HG02852 (cell line): ENCODE results near the gene ZNF467.

Experiments used
- ATAC-seq: cut with Tn5 transposase; IDR thresholded peaks from one replicate; pipeline ENCODE4 v1.9.1; 2021; ENCODE audit warnings: mild to moderate bottlenecking, moderate library complexity; ENCODE audit not compliant: unreplicated experiment

ZNF467 gene, protein sequence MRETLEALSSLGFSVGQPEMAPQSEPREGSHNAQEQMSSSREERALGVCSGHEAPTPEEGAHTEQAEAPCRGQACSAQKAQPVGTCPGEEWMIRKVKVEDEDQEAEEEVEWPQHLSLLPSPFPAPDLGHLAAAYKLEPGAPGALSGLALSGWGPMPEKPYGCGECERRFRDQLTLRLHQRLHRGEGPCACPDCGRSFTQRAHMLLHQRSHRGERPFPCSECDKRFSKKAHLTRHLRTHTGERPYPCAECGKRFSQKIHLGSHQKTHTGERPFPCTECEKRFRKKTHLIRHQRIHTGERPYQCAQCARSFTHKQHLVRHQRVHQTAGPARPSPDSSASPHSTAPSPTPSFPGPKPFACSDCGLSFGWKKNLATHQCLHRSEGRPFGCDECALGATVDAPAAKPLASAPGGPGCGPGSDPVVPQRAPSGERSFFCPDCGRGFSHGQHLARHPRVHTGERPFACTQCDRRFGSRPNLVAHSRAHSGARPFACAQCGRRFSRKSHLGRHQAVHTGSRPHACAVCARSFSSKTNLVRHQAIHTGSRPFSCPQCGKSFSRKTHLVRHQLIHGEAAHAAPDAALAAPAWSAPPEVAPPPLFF

DNA sequence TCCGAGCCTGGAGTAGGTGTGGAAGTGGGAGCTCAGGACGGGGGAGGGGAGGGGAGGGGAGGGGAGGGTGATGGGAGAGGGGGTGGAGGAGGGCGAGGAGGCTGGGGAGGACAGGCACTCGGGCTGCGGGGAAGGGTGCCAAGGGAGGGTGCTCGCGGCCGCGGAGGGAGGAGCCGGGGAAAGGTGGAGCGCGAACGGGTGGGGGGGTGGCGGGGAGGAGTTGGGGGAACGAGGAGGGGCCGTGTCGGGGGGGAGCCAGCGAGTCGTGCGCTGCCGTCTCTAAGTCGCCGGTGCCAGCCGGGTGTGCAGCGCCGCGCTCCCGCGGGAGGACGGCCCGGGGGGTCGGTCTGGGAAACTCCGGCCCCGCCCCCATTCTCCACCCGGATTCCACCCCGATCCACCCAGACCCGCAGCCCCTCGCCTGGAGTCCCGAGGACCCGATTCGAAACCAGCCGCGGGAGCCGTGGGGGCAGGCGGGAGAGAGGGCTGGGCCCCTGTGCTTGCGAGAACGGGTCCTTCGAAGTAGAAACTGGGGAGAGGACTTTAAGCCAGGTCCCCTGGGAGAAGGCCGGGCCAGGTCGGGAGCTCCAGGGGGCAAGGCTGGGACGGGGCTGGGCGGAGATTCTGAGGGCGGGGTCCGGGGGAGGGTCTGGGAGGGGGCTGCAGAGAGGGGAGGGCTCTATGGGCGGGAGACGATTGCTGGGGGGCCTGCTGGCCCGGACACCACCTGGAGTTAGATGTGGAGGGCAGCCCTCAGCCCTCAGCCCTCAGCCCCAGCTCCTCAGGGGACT is at the start of gene ZNF467:
Gene ZNF467, minus strand, starts transcription at position 143 of the 791 bp plus-strand sequence. CDS start 2,556 bp downstream, outside the sequence.
- no peak for ATAC-seq

DNA sequence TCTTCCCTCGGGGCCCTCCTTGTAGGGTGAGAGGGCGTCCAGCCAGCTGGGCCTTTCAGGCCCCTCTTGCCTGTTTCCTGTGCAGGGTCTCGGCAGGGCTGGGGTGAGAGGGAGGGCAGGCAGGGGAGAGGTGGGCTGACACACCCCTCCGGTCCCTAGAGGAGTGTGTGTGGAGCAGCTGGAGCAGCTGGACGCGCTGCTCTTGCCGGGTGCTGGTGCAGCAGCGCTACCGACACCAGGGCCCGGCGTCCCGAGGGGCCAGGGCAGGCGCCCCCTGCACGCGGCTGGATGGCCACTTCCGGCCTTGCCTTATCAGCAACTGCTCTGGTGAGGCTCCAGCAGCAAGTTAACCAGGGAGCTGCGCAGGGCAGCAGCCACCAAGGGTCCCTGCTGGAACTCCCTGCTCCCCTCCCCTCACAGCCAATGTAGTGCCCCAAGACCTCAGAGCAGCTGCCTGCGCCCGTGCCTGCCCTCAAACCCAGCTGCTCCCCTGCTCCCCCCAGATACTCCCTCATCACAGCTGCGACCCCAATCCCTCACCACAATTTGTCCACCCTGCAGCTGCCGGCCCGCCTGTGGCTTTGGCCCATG is 49.1 kb upstream of the ZNF467 start:
- no peak for ATAC-seq

DNA sequence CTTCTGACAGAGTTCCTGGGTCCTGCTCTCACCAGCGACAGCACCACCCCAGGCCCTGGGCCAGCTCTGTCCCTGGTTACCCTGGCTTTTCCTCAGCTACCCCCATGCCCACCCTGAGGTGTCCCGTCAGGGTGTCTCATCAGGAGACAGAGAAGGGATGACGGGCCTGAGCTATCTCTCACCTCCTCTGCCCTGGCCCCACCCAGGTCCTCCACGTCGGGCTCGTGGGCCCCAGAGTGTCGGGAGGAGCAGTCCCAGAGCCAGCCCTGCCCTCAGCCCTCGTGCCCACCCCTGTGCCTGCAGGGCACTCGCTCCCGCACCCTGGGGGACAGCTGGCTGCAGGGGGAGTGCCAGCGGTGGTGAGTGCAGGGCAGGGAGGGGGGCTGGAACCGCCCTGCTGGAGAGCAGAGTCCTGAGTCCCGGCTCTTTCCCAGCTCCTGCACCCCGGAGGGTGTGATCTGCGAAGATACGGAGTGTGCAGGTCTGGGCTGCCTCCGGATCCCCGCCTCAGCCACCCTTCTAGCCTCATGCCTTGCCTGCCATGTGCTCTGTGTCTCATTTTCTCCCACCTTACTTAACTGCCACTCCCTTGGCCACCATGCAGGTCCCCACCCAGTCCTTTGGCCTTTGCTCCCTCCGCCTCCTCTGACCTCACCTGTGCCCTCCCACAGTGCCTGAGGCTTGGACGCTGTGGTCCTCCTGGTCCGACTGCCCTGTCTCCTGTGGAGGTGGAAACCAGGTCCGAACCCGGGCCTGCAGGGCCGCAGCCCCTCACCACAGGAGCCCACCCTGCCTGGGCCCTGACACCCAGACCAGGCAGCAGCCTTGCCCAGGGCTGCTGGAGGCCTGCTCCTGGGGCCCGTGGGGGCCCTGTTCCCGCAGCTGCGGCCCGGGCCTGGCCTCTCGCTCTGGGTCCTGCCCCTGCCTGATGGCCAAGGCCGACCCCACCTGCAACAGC is 48.1 kb upstream of the ZNF467 start:
- no peak for ATAC-seq

DNA sequence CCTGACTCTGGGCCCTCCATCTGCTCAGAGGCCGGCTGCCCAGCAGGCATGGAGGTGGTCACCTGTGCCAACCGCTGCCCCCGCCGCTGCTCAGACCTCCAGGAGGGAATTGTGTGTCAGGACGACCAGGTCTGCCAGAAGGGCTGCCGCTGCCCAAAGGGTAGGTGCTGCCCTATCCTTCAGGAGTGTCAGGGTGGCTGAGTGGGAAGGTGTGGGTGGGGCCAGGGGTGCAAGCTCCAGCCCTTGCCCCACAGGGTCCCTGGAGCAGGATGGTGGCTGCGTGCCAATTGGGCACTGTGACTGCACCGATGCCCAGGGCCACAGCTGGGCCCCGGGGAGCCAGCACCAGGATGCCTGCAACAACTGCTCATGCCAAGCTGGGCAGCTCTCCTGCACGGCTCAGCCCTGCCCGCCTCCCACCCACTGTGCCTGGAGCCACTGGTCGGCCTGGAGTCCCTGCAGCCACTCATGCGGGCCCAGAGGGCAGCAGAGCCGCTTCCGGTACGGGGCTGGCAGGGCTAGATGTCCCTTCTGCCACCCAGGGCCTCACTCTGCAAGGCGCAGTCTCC is 47.3 kb upstream of the ZNF467 start:
- no peak for ATAC-seq

DNA sequence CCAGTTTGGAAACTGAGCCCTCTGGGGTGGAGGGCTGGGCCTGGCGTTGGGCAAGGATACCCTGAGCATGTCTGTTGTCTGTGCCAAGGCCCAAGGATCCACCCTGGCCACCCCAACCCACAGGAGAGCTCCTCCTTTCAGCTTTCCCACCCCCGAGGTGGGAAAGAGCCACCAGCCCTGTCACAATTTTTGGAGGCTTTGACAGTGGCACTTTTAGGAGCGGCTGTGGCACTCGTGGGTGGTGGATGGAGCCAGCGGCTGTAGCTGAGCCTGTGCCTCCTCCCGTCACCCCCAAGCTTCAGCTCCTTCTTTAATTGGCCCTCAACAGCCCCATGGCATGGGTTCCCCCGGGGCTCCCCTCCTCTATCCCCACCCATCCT is 46.6 kb upstream of the ZNF467 start:
- no peak for ATAC-seq

DNA sequence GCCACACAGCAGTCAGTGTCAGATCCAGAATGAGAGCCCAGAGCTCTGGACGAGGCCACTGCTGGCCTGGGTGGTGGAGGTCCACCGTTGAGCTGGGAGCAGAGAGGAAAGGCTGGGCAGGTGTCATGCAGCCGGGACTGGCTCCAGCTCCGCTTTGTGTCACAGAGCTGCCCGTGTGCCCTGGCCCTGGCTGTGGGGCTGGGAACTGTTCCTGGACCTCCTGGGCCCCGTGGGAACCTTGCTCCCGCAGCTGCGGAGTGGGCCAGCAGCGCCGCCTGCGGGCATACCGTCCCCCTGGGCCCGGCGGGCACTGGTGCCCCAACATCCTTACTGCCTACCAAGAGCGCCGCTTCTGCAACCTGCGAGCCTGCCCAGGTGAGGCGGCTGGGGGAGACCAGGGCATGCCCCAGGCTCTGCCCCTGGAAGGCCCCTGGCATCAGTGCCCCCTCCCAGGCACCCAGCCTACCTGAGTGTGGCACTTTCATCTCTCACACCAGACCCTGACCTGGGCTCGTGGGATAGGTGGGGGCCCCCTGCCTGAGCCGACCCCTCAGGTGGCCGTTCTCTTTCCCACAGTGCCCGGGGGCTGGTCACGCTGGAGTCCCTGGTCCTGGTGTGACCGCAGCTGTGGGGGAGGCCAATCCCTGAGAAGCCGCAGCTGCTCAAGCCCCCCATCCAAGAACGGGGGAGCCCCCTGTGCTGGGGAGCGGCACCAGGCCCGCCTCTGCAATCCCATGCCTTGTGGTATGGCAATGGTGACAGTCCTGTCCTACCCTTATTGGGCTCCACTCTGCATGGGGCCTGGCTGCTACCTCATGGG is 46.0 kb upstream of the ZNF467 start:
- ATAC-seq = no peak

DNA sequence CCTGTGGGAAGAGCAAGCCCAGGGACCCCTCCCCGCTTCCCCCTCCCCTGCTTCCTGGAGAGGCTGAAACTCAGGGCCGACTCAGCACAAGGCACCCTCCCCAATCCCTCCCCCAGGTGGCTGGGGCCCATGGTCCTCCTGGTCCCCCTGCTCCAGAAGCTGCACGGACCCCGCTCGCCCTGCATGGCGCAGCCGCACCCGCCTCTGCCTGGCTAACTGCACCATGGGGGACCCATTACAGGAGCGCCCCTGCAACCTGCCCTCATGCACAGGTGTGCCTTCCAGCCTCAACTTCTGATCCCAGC is 45.1 kb upstream of the ZNF467 start:
- no peak for ATAC-seq

DNA sequence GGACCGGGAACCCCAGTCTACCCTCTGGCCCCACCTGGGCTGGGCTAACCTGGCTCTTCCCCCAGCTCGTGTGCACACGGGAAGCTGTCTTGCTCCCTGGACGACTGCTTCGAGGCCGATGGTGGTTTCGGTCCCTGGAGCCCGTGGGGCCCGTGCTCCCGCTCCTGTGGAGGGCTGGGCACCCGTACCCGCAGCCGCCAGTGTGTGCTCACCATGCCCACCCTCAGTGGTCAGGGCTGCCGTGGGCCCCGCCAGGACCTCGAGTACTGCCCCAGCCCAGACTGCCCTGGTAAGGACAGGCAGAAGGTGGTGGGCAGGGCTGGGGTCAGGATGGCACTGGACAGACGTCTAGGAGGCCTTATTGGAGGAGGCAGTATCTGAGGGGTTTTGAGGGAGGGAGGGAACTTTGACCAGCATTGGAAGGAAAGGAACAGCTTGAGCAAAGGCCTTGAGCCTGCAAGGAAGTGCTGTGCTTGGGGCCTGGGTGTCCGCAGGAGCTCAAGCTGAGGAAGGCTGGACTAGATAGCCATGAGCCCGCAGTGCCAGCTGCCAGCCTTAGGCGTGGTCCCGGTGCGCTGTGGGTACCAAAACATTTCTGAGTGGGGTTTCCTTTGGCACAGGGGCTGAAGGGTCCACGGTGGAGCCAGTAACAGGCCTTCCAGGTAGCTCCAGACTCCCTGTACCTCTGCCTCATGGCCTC is 44.6 kb upstream of the ZNF467 start:
- ATAC-seq = no peak

DNA sequence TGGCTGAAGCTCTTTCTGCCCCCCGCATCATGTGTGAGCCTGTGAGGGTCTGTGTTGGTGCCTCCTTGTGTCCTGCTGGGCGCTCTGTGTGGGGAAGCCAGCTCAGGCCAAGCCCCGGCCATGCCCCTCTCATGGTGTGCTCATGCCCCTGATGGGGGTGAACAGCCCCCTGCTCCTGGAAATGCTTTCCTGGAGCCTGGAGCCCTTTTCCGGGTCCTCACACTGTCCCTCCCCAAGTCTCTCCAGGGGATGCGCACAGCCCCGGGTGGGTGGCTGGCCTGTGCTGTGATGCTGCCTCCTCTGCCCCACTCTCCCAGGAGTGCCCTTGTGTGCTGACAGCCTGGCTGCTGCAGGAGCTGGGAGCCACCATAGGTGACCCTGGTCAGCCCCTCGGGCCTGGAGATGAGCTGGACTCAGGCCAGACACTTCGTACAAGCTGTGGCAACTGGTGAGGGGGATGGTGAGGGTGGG is 43.9 kb upstream of the ZNF467 start:
- ATAC-seq = no peak

DNA sequence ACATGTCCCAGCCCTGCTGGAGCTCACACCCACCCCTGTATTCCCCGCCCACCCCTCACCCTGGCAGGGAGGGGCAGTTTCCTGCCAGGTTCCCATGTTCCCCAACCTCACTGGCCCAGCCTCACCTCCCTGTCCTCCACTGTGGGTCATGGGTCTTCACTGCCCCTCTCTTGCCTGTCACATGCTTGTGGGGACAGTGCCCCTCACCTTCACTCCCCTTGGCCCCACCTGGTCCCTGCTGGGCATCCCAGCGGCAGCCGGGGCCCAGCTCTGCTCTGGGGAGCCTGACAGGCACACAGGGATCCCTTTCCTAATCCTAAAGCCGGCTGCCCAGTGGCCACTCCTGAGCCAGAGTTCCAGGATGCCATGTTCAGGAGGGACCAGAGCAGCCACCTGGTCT is 43.4 kb upstream of the ZNF467 start:
- ATAC-seq = no peak

DNA sequence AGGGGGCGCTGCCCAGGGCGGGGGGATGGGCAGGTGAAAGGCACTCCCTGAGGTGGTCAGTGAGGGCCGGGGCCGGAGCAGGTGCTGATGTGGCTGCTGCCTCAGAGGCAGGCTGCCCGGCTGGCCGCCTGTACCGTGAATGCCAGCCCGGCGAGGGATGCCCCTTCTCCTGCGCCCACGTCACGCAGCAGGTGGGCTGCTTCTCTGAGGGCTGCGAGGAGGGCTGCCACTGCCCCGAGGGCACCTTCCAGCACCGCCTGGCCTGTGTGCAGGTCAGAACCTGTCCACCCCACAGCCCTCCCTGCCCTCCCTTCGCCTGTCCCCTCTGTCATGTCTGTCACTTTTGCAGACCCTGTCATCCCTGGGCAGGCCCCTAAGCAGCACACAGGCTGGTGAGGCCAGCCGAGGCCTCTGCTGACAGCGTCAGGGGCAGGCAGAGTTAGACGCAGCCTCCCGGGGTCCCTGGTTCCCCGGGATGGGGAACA is 42.9 kb upstream of the ZNF467 start:
- ATAC-seq = no peak

DNA sequence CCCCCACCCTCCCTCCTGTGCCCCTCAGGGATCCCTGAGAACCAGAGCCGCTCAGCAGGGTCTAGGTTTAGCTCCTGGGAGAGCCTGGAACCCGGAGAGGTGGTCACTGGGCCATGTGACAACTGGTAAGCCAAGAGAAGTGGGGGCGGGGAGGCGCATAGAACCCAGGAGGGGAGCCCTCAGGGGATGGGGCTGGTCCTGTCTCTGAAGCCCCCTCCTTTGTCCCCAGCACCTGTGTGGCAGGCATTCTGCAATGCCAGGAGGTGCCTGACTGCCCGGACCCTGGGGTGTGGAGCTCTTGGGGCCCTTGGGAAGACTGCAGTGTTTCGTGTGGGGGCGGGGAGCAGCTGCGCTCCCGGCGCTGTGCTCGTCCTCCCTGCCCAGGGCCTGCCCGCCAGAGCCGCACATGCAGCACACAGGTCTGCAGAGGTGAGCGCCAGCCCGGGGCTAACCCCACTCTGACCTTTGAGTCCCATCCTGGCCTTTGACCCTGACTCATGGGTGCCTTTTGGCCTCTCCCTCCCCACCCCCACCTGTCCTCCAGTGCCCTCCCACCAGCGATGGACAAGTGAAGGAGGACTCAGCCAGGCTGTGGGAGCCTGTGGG is 42.4 kb upstream of the ZNF467 start:
- ATAC-seq = no peak

DNA sequence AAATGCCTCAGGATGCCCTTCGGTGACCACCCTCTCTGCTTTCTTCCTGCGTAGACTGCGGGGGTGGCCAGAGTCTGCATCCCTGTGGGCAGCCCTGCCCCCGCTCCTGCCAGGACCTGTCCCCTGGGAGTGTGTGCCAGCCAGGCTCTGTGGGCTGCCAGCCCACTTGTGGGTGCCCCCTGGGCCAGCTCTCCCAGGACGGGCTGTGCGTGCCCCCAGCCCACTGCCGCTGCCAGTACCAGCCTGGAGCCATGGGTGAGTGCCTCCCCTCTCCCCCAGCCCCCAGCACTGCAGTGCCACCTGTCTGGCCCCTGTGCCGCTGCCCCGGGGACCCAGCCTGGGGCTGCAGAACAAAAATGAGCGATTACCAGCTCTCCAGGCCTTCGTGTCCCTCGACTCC is 41.7 kb upstream of the ZNF467 start:
- no peak for ATAC-seq

DNA sequence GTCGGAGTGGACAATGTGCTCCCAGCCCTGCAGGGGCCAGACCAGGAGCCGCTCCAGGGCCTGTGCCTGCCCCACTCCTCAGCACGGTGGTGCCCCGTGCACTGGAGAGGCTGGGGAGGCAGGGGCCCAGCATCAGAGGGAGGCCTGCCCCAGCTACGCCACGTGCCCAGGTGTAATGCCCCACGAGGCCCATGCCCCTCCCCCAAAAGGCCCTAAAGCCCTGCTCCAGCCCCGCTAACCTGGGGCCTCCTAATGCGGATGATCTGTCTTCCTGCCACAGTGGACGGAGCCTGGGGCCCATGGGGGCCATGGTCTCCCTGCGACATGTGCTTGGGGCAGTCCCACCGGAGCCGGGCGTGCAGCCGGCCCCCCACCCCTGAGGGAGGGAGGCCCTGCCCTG is 41.1 kb upstream of the ZNF467 start:
- ATAC-seq = no peak

DNA sequence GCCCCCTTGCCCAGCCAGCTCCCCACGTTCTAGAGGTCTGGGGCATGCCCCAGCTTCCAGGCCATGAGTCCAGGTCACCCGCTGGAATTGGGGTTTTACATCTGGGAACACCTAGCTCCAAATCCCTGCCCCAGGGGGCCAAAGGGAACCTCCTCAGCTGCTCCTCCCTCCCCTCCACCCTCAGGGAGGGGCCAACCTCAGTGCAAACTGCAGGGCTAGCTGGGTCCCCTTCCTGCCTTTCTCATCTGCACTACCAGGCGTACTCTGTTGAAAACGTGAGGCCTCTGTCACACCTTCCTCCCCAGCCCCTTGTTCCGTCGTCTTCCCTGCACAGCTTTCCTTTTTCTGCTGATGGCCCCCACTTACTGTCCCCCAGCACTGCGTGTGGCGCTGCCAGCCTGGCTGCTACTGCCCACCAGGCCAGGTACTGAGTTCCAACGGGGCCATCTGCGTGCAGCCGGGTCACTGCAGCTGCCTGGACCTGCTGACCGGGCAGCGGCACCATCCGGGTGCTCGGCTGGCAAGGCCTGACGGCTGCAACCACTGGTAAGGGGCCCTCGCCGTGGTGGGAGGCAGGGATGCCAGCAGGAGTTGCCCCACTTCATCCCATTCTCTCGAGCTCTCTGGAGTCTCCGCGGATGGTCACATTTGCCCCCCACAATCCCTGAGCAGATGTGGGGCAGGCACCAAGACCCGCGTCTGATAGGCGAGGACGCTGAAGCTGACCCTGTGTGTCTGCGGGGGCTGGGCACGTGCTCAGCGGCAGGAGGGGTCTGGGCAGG is 40.1 kb upstream of the ZNF467 start:
- ATAC-seq = no peak

DNA sequence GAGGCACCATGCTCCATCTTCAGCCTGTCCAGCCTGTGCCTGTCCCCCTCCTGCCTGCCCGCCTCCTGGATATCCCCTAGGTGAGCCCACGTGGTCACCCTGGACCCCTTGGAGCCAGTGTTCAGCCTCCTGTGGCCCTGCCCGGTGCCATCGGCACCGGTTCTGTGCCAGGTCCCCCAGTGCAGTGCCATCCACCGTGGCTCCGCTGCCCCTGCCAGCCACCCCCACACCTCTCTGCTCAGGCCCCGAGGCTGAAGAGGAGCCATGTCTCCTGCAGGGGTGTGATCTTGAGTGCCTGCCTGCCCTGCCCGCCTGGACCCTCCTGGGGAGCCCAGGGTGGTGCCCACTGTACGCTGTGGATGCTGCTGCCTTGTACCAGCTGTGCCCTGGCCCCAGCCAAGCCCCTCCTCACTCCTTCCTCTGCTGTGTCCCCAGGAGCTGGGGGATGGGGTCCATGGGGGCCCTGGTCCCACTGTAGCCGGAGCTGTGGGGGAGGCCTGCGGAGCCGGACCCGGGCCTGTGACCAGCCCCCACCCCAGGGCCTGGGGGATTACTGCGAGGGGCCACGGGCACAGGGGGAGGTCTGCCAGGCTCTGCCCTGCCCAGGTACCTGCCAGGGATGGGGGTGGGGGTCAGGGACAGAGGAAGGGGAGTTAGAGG is 38.6 kb upstream of the ZNF467 start:
- no peak for ATAC-seq

DNA sequence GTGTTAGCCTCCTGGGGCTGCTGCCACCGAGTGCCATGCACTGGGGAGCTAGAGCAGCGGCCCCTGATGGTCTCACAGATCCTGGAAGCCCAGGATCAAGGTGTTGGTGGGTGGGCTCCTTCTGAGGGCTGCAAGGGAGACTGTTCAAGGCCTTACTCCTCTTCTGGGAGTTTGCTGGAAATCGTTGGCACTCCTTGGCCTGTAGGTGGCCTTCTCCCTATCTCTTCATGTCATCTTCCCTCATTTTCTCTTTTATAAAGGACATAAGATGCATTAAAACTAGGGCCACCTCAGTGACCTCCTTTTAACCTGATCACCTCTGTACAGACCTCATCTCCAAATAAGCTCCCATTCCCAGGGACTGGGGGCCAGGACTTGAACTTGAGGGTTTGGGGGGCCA is 37.8 kb upstream of the ZNF467 start:
- no peak for ATAC-seq
